ENCODE data around the gene ZNF280B.

DNA sequence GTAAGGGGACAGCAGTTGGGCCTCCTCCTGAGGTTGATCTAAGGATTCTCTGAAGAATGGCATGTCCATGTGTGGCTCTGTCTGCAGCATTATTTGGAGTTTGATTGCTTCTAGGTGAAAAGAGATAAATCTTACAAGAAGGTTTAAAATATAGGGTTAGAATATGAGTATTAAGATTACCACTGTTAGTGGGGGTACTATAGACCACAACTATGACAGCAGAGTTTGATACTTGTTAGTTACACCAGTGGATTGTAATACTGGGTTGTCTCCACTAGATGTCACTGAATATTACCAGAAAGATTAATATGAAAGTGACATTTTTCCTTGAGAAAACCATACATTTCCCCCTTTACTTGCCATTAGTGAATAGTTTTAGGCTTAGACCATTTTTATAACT is 47.9 kb downstream of the ZNF280B start:
- no peak for TF ChIP-seq EZH2 (IDR thresholded peaks at IDR 0.05; ENCODE audit: low read length)
- TF ChIP-seq CTCF (optimal IDR thresholded peaks at IDR 0.05 in 1 of 3, IDR thresholded peaks at IDR 0.05 in 1 of 3, conservative IDR thresholded peaks at IDR 0.05 in 1 of 3; ENCODE audit: extremely low read depth in 1 of 3, insufficient read depth in 2 of 3, low read length in 3 of 3), result peak in 1 of 3 experiments; percentile 26

Data from keratinocyte (primary cell).